ENCODE results near the gene ZFHX3. TPM values are rescaled to one million over a fixed set of nuclear protein-coding genes. Genes with fewer than 3 reads are reported as not detected.
A peak's percentile ranks its signal among the peaks of the same experiment; 100 is the strongest.

Gene ZFHX3
- total and polyA plus RNA-seq, 2 of the 8 experiments (the other 6 are each of a cell fraction or from before 2014, with no cell fraction given), result 0.08 to 0.99 TPM

DNA sequence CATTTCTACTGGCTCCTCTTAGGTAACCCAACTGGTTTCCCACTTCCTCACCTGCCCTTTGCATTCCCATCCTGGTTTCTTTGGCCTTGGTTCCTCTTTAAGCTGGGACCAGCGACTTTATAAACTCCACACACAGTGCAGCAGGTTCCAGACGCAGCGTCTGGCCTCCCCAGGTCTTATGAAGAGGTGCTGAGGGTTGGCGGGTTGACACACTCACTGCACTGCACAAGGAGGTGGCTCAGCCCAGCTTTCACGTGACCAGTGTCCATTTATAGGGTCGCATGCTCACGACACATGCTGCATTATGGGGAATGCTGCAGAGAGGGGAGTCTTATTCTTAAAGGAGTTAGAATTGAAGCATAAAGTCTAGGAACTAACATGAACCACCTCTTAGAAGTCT is 70.8 kb downstream of the ZFHX3 start:
- H3K18ac ChIP-seq (ENCODE audit: extremely low read depth, low read length), result no peak overlapping the region
- H3K4me1 ChIP-seq (replicated peaks in 1 of 4; ENCODE audit: control insufficient read depth in 3 of 4, insufficient read depth in 4 of 4, low read length in 3 of 4), result no peaks in the 10 kb centered on the region
- H2BK5ac ChIP-seq (ENCODE audit: low read depth, low read length), result no peak overlapping the region
- no peak overlapping the region for H3K4me3 ChIP-seq (ENCODE audit: extremely low read depth in 1 of 4, insufficient read depth in 2 of 4, low read depth in 3 of 4, low read length in 4 of 4)
- H3K23ac ChIP-seq (ENCODE audit: insufficient read length), result no peak overlapping the region
- H3K4ac ChIP-seq (replicated peaks; ENCODE audit: insufficient read length, low read depth, low read length), result no peak overlapping the region
- H2AK5ac ChIP-seq (ENCODE audit: low read depth, low read length), result peak overlapping the region; percentile 69; the same call in 1 of the 2 replicates
- no peaks in the 10 kb centered on the region for H3K79me2 ChIP-seq (ENCODE audit: control insufficient read depth in 1 of 2, insufficient read depth in 2 of 2, low read length in 2 of 2)
- no peak overlapping the region for H2BK12ac ChIP-seq (ENCODE audit: low read depth, low read length)
- no peaks in the 10 kb centered on the region for H3K9me3 ChIP-seq (ENCODE audit: insufficient read depth in 2 of 2, low read depth in 1 of 2, low read length in 1 of 2)
- H3K9ac ChIP-seq (replicated peaks in 1 of 4; ENCODE audit: extremely low read depth in 1 of 4, low read depth in 3 of 4, low read length in 3 of 4), result no peak overlapping the region
- no peak overlapping the region for H3K27ac ChIP-seq (ENCODE audit: low read depth, low read length)
- no peak overlapping the region for H2BK120ac ChIP-seq (replicated peaks; ENCODE audit: low read depth, low read length)
- 92% methylated on average over 7 of the region's 7 CpGs; no CpG with 5 or more reads in 1 of the 2 experiments for WGBS, 2 experiments (ENCODE audit: extremely low coverage in 1 of 2, insufficient coverage in 1 of 2, insufficient read length in 1 of 2, insufficient replicate concordance in 2 of 2, low coverage in 1 of 2, low lambda C conversion rate in 2 of 2, missing lambda C conversion rate in 1 of 2)
- no peak overlapping the region for H3K14ac ChIP-seq (ENCODE audit: insufficient read length)
- no peaks in the 10 kb centered on the region for H4K20me1 ChIP-seq (replicated peaks in 1 of 2; ENCODE audit: control insufficient read depth in 1 of 2, insufficient read depth in 2 of 2, low read length in 2 of 2)
- no peaks in the 10 kb centered on the region for H3K79me1 ChIP-seq (ENCODE audit: low read depth, low read length)
- ChIA-PET CTCF (ENCODE audit: partially characterized antibody) (interaction anchor here (1.7 kb wide), 1 partner anchor 18 kb away, joined by 5 read pairs; no protein-coding TSS in a partner anchor), POLR2A (ENCODE audit: partially characterized antibody) (no interaction called here)
- H3K23me2 ChIP-seq (ENCODE audit: low read depth, low read length), result no peaks in the 10 kb centered on the region
- no peak overlapping the region for H3K56ac ChIP-seq (replicated peaks; ENCODE audit: insufficient read length, low read depth, low read length)
- H2BK15ac ChIP-seq (ENCODE audit: low read length), result no peak overlapping the region
- no peak overlapping the region for H4K8ac ChIP-seq (ENCODE audit: extremely low read depth, insufficient read depth, low read length)
- no peak for FAIRE-seq
- no peaks in the 10 kb centered on the region for H3K36me3 ChIP-seq (ENCODE audit: control insufficient read depth in 2 of 4, insufficient read depth in 4 of 4, low read length in 3 of 4)
- H2AFZ ChIP-seq (ENCODE audit: low read length), result no peak overlapping the region
- no peak overlapping the region for H3K4me2 ChIP-seq (ENCODE audit: insufficient read depth in 1 of 2, low read depth in 2 of 2, low read length in 2 of 2)
- H4K5ac ChIP-seq (ENCODE audit: insufficient read length, low read depth, low read length), result no peak overlapping the region
- DNase-seq (ENCODE audit: low read depth in 1 of 2, low spot score in 2 of 2), result no peak
- no peaks in the 10 kb centered on the region for H3K27me3 ChIP-seq (replicated peaks in 1 of 4; ENCODE audit: control insufficient read depth in 3 of 4, extremely low read depth in 1 of 4, insufficient read depth in 3 of 4, low read length in 3 of 4)
- H4K91ac ChIP-seq (replicated peaks; ENCODE audit: insufficient read length, low read length), result no peak overlapping the region
- no peak overlapping the region for H2BK20ac ChIP-seq (ENCODE audit: low read length)
- TF ChIP-seq CEBPB (IDR thresholded peaks at IDR 0.05; ENCODE audit: low read depth, low read length) (no peak), SIX5 (IDR thresholded peaks at IDR 0.05; ENCODE audit: low read depth, low read length) (no peak), TAF7 (optimal IDR thresholded peaks at IDR 0.05; ENCODE audit: borderline replicate concordance, low read depth, low read length) (no peak), SIN3A (conservative IDR thresholded peaks at IDR 0.05 in 1 of 2, IDR thresholded peaks at IDR 0.05 in 1 of 2; ENCODE audit: low read depth in 1 of 2, low read length in 2 of 2) (no peak), CREB1 (IDR thresholded peaks at IDR 0.05) (no peak), FOSL1 (IDR thresholded peaks at IDR 0.05; ENCODE audit: insufficient read depth, low read depth, low read length) (no peak), SAP30 (IDR thresholded peaks at IDR 0.05; ENCODE audit: insufficient read depth, insufficient replicate concordance, low read length) (no peak), TCF12 (IDR thresholded peaks at IDR 0.05; ENCODE audit: low read depth, low read length) (no peak), PHF8 (conservative IDR thresholded peaks at IDR 0.05; ENCODE audit: low read depth, low read length) (no peak), TAF1 (IDR thresholded peaks at IDR 0.05; ENCODE audit: low read depth, low read length) (no peak), POU5F1 (IDR thresholded peaks at IDR 0.05; ENCODE audit: low read depth, low read length) (no peak), SRF (IDR thresholded peaks at IDR 0.05; ENCODE audit: low read depth, low read length) (no peak)
- TF ChIP-seq, protein P1, sequence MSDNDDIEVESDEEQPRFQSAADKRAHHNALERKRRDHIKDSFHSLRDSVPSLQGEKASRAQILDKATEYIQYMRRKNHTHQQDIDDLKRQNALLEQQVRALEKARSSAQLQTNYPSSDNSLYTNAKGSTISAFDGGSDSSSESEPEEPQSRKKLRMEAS (IDR thresholded peaks at IDR 0.05), result no peak
- TF ChIP-seq, protein P2, sequence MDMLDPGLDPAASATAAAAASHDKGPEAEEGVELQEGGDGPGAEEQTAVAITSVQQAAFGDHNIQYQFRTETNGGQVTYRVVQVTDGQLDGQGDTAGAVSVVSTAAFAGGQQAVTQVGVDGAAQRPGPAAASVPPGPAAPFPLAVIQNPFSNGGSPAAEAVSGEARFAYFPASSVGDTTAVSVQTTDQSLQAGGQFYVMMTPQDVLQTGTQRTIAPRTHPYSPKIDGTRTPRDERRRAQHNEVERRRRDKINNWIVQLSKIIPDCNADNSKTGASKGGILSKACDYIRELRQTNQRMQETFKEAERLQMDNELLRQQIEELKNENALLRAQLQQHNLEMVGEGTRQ (IDR thresholded peaks at IDR 0.05; ENCODE audit: low read length), result no peak
